NCI-H748 treated with DMSO at 0.1 percent for 48 hours (cell line): Measurements from ENCODE around the gene UBE2G2.

Experiments used
- DNase-seq: peaks from one replicate; lab custom pipeline; 2025; lab: John Stamatoyannopoulos, UW

UBE2G2 gene

GRCh38 chr21:44763451-44764318, 37.9 kb downstream of the UBE2G2 start:
- DNase-seq: no peak

- no peak for DNase-seq
Observed at GRCh38 chr21:44763050-44763378, 38.6 kb downstream of the UBE2G2 start.

- no peak for DNase-seq
Observed at GRCh38 chr21:44762221-44763049, 39.2 kb downstream of the UBE2G2 start.

GRCh38 chr21:44761747-44762208, 39.8 kb downstream of the UBE2G2 start:
- no peak for DNase-seq

- DNase-seq: peak; percentile 79
Observed at GRCh38 chr21:44761011-44761729, 40.5 kb downstream of the UBE2G2 start.

GRCh38 chr21:44760376-44760775, 41.2 kb downstream of the UBE2G2 start:
- no peak for DNase-seq

GRCh38 chr21:44759628-44760285, 41.9 kb downstream of the UBE2G2 start:
- no peak for DNase-seq

- DNase-seq: no peak
Observed at GRCh38 chr21:44758781-44759627, 42.6 kb downstream of the UBE2G2 start.

- no peak for DNase-seq
Observed at GRCh38 chr21:44758141-44758561, 43.5 kb downstream of the UBE2G2 start.

GRCh38 chr21:44757731-44758130, 43.9 kb downstream of the UBE2G2 start:
- DNase-seq: no peak

GRCh38 chr21:44756423-44757185, 45.0 kb downstream of the UBE2G2 start:
- DNase-seq: no peak

GRCh38 chr21:44755227-44755626, 46.4 kb downstream of the UBE2G2 start:
- DNase-seq: no peak

GRCh38 chr21:44753357-44753756, 48.3 kb downstream of the UBE2G2 start:
- no peak for DNase-seq

GRCh38 chr21:44752671-44753235, 48.9 kb downstream of the UBE2G2 start:
- no peak for DNase-seq

- no peak for DNase-seq
Observed at GRCh38 chr21:44751799-44752636, 49.6 kb downstream of the UBE2G2 start.

GRCh38 chr21:44751186-44751798, 50.3 kb downstream of the UBE2G2 start:
- DNase-seq: no peak

GRCh38 chr21:44750675-44751025, 51.0 kb downstream of the UBE2G2 start:
- no peak for DNase-seq
